ENCODE measurements around the gene ZNF207. TPM values are rescaled to one million over a fixed set of nuclear protein-coding genes. Genes with fewer than 3 reads are reported as not detected.

ZNF207 gene
- total and polyA plus RNA-seq, 2 of the 8 experiments (the other 6 are each of a cell fraction or from before 2014, with no cell fraction given), result 268 to 286 TPM

- Histone ChIP-seq H3K56ac (replicated peaks; ENCODE audit: insufficient read length, low read depth, low read length) (no peak overlapping the region), H3K79me2 (ENCODE audit: control insufficient read depth in 1 of 2, insufficient read depth in 2 of 2, low read length in 2 of 2) (no peaks in the 10 kb centered on the region), H2BK15ac (ENCODE audit: low read length) (no peak overlapping the region), H3K23ac (ENCODE audit: insufficient read length) (no peak overlapping the region), H3K36me3 (ENCODE audit: control insufficient read depth in 2 of 4, insufficient read depth in 4 of 4, low read length in 3 of 4) (peaks cover 0 to 14% (median 5%) of the 10 kb centered on the region in 4 experiments; a peak in 5 of 8 replicates), H3K18ac (ENCODE audit: extremely low read depth, low read length) (no peak overlapping the region), H2BK5ac (ENCODE audit: low read depth, low read length) (no peak overlapping the region), H3K9ac (replicated peaks in 1 of 4; ENCODE audit: extremely low read depth in 1 of 4, low read depth in 3 of 4, low read length in 3 of 4) (no peak overlapping the region), H4K8ac (ENCODE audit: extremely low read depth, insufficient read depth, low read length) (no peak overlapping the region), H3K23me2 (ENCODE audit: low read depth, low read length) (no peaks in the 10 kb centered on the region), H2AK5ac (ENCODE audit: low read depth, low read length) (no peak overlapping the region), H3K27ac (ENCODE audit: low read depth, low read length) (no peak overlapping the region), H3K9me3 (ENCODE audit: insufficient read depth in 2 of 2, low read depth in 1 of 2, low read length in 1 of 2) (no peaks in the 10 kb centered on the region), H4K91ac (replicated peaks; ENCODE audit: insufficient read length, low read length) (no peak overlapping the region), H3K4me3 (ENCODE audit: extremely low read depth in 1 of 4, insufficient read depth in 2 of 4, low read depth in 3 of 4, low read length in 4 of 4) (no peak overlapping the region), H2BK120ac (replicated peaks; ENCODE audit: low read depth, low read length) (no peak overlapping the region), H3K27me3 (replicated peaks in 1 of 4; ENCODE audit: control insufficient read depth in 3 of 4, extremely low read depth in 1 of 4, insufficient read depth in 3 of 4, low read length in 3 of 4) (no peaks in the 10 kb centered on the region), H3K4me2 (ENCODE audit: insufficient read depth in 1 of 2, low read depth in 2 of 2, low read length in 2 of 2) (no peak overlapping the region), H4K5ac (ENCODE audit: insufficient read length, low read depth, low read length) (no peak overlapping the region), H3K4me1 (replicated peaks in 1 of 4; ENCODE audit: control insufficient read depth in 3 of 4, insufficient read depth in 4 of 4, low read length in 3 of 4) (no peaks in the 10 kb centered on the region), H3K79me1 (ENCODE audit: low read depth, low read length) (no peaks in the 10 kb centered on the region), H2BK12ac (ENCODE audit: low read depth, low read length) (no peak overlapping the region), H3K4ac (replicated peaks; ENCODE audit: insufficient read length, low read depth, low read length) (no peak overlapping the region), H3K14ac (ENCODE audit: insufficient read length) (no peak overlapping the region), H2BK20ac (ENCODE audit: low read length) (no peak overlapping the region), H4K20me1 (replicated peaks in 1 of 2; ENCODE audit: control insufficient read depth in 1 of 2, insufficient read depth in 2 of 2, low read length in 2 of 2) (no peaks in the 10 kb centered on the region), H2AFZ (ENCODE audit: low read length) (no peak overlapping the region)
- DNase-seq (ENCODE audit: low read depth in 1 of 2, low spot score in 2 of 2) (no peak), FAIRE-seq (no peak)
- ChIA-PET POLR2A (ENCODE audit: partially characterized antibody) (interaction anchor here (0.9 to 4.1 kb wide), 11 partner anchors 9 to 58 kb away, joined by 3 to 17 read pairs (median 4); partner anchors contain the start of gene PSMD11), CTCF (ENCODE audit: partially characterized antibody) (no interaction called here)
- TF ChIP-seq NRF1 (IDR thresholded peaks at IDR 0.05; ENCODE audit: low read depth, low read length), result no peak
- TF ChIP-seq KDM5A (IDR thresholded peaks at IDR 0.05; ENCODE audit: low read length), result no peak
- TF ChIP-seq RBBP5 (IDR thresholded peaks at IDR 0.05; ENCODE audit: borderline replicate concordance, low read depth, low read length), result no peak
- no peak for TF ChIP-seq SUZ12 (IDR thresholded peaks at IDR 0.05; ENCODE audit: low read length)
- no peak for TF ChIP-seq E2F6 (IDR thresholded peaks at IDR 0.05)
- no peak for TF ChIP-seq SIX5 (IDR thresholded peaks at IDR 0.05; ENCODE audit: low read depth, low read length)
- no peak for TF ChIP-seq CBX5 (IDR thresholded peaks at IDR 0.05; ENCODE audit: low read depth, low read length)
- TF ChIP-seq YY1 (IDR thresholded peaks at IDR 0.05; ENCODE audit: low read depth, low read length), result no peak
- WGBS, 2 experiments (ENCODE audit: extremely low coverage in 1 of 2, insufficient coverage in 1 of 2, insufficient read length in 1 of 2, insufficient replicate concordance in 2 of 2, low coverage in 1 of 2, low lambda C conversion rate in 2 of 2, missing lambda C conversion rate in 1 of 2), result 92% methylated on average over 5 of the region's 5 CpGs; no CpG with 5 or more reads in 1 of the 2 experiments
These were observed 36.0 kb downstream of the ZNF207 start for GRCh38 chr17:32385971-32386370.
